IMR-90 (cell line): ENCODE data around the gene COL4A2. TPM values are rescaled to one million over a fixed set of nuclear protein-coding genes. Genes with fewer than 3 reads are reported as not detected.

Source experiments
- ATAC-seq: fragments of 200-7000 bp; cut with Tn5 transposase; 2 replicates; pipeline ENCODE4 v1.9.1; 2020; ENCODE audit warnings: low read depth, mild to moderate bottlenecking, moderate library complexity
- BruUV-seq: library from RNA; stranded (reverse); fragments of 400-500 nt; replicated peaks from 2 replicates; lab custom pipeline; 2021; lab: Mats Ljungman, UMichigan
- CTCF ChIA-PET: fragments of 300-600 bp; formaldehyde crosslinking; extraction: SDS; loops from one replicate; lab custom pipeline; 2021; ENCODE audit warnings: antibody characterized with exemption; lab: Yijun Ruan, JAX
- POLR2A ChIA-PET: fragments of 300-600 bp; sonication (Branson Sonifier 250); formaldehyde crosslinking; loops from one replicate; lab custom pipeline; 2022; ENCODE audit warnings: antibody characterized with exemption; ENCODE audit not compliant: unreplicated experiment; lab: Charles Lee
- DNase-seq: peaks from one replicate; pipeline ENCODE4 v3.0.0; 2013
- H2AFZ ChIP-seq: replicated peaks from 2 replicates; pipeline ENCODE3; 2013; ENCODE audit warnings: low read length, mild to moderate bottlenecking; ENCODE audit not compliant: poor library complexity
- H2AK5ac ChIP-seq: 2 replicates; pipeline ENCODE4 v1.6.1; 2013; ENCODE audit warnings: low read depth, low read length, inconsistent platforms
- H2AK9ac ChIP-seq: replicated peaks from 2 replicates; pipeline ENCODE3; 2013; ENCODE audit warnings: mild to moderate bottlenecking, low read depth, low read length, moderate library complexity; ENCODE audit not compliant: poor library complexity
- H2BK120ac ChIP-seq: 2 replicates; pipeline ENCODE4 v1.6.1; 2013; ENCODE audit warnings: low read depth, low read length, inconsistent platforms
- H2BK15ac ChIP-seq: 3 replicates; pipeline ENCODE4 v1.6.1; 2013; ENCODE audit warnings: low read depth, low read length, inconsistent platforms
- H2BK20ac ChIP-seq: 2 replicates; pipeline ENCODE4 v1.6.1; 2013; ENCODE audit warnings: low read depth, mild to moderate bottlenecking, inconsistent platforms, low read length, moderate library complexity
- H2BK5ac ChIP-seq: 2 replicates; pipeline ENCODE4 v1.6.1; 2013; ENCODE audit warnings: mild to moderate bottlenecking, low read depth, low read length, inconsistent platforms; ENCODE audit not compliant: poor library complexity, severe bottlenecking
- H3K14ac ChIP-seq: replicated peaks from 2 replicates; pipeline ENCODE4 v1.6.1; 2013; ENCODE audit warnings: low read depth, low read length, inconsistent platforms
- H3K18ac ChIP-seq: 2 replicates; pipeline ENCODE4 v1.6.1; 2013; ENCODE audit warnings: low read depth, low read length, control low read depth
- H3K23ac ChIP-seq: 2 replicates; pipeline ENCODE4 v1.6.1; 2013; ENCODE audit warnings: low read depth, low read length, inconsistent platforms
- H3K27ac ChIP-seq: 2 replicates; pipeline ENCODE4 v1.5.1; 2013; ENCODE audit warnings: mild to moderate bottlenecking, control low read depth, low read length; ENCODE audit not compliant: insufficient read depth
- H3K27me3 ChIP-seq: 2 replicates; pipeline ENCODE4 v1.6.1; 2013; ENCODE audit warnings: low read length; ENCODE audit not compliant: control insufficient read depth, insufficient read depth
- H3K36me3 ChIP-seq: 2 replicates; pipeline ENCODE4 v1.6.1; 2013; ENCODE audit warnings: low read length, mixed read lengths; ENCODE audit not compliant: control insufficient read depth, insufficient read depth
- H3K4ac ChIP-seq: 2 replicates; pipeline ENCODE4 v1.6.1; 2013; ENCODE audit warnings: low read depth, low read length, inconsistent platforms
- H3K4me1 ChIP-seq: 2 replicates; pipeline ENCODE4 v1.6.1; 2013; ENCODE audit warnings: low read length, mixed read lengths; ENCODE audit not compliant: control insufficient read depth, insufficient read depth
- H3K4me2 ChIP-seq: 2 replicates; pipeline ENCODE4 v1.6.1; 2013; ENCODE audit warnings: low read depth, mild to moderate bottlenecking, control low read depth, low read length, moderate library complexity
- H3K4me3 ChIP-seq: 2 replicates; pipeline ENCODE4 v1.5.1; 2013; ENCODE audit warnings: low read depth, mild to moderate bottlenecking, control low read depth, low read length, moderate library complexity; ENCODE audit not compliant: insufficient read depth
- H3K56ac ChIP-seq: 2 replicates; pipeline ENCODE4 v1.6.1; 2013; ENCODE audit warnings: low read length, inconsistent platforms; ENCODE audit not compliant: insufficient read depth; ENCODE audit errors: extremely low read depth
- H3K79me1 ChIP-seq, 2 experiments: 2 replicates each; pipeline ENCODE4 v1.6.1; 2013; ENCODE audit warnings: low read length in 2 of 2, inconsistent platforms in 1 of 2, low read depth in 1 of 2
- H3K9ac ChIP-seq: 2 replicates; pipeline ENCODE4 v1.6.1; 2013; ENCODE audit warnings: low read depth, low read length, control low read depth
- H3K9me1 ChIP-seq: 2 replicates; pipeline ENCODE4 v1.6.1; 2013; ENCODE audit warnings: low read length, inconsistent platforms; ENCODE audit not compliant: insufficient read depth
- H3K9me3 ChIP-seq: 2 replicates; pipeline ENCODE4 v1.6.1; 2013; ENCODE audit warnings: low read length; ENCODE audit not compliant: control insufficient read depth, insufficient read depth
- H4K20me1 ChIP-seq: 2 replicates; pipeline ENCODE4 v1.6.1; 2013; ENCODE audit warnings: low read length, inconsistent platforms; ENCODE audit not compliant: insufficient read depth
- H4K5ac ChIP-seq: 2 replicates; pipeline ENCODE4 v1.6.1; 2013; ENCODE audit warnings: mild to moderate bottlenecking, low read depth, low read length, control low read depth
- H4K8ac ChIP-seq, 2 experiments: 2 replicates each; pipeline ENCODE4 v1.6.1; 2013; ENCODE audit warnings: low read depth in 2 of 2, low read length in 2 of 2, control low read depth in 1 of 2, inconsistent platforms in 1 of 2
- H4K91ac ChIP-seq: 2 replicates; pipeline ENCODE4 v1.6.1; 2013; ENCODE audit warnings: low read depth, low read length, inconsistent platforms; ENCODE audit not compliant: insufficient read depth
- CHD1 ChIP-seq: IDR thresholded peaks from 2 replicates; pipeline ENCODE4 v1.6.1; 2012; ENCODE audit warnings: low read depth, low read length, improper control_type of control experiment
- CTCF ChIP-seq: conservative IDR thresholded peaks from 2 replicates; pipeline ENCODE4 v1.5.1; 2012; ENCODE audit warnings: mild to moderate bottlenecking, low read depth, low read length, improper control_type of control experiment
- ELK1 ChIP-seq: fragments of 150-350 bp; IDR thresholded peaks from 2 replicates; pipeline ENCODE4 v1.6.1; 2016; ENCODE audit warnings: low read depth, mild to moderate bottlenecking, low read length, moderate library complexity, borderline replicate concordance
- FOS ChIP-seq: fragments of 150-350 bp; IDR thresholded peaks from 2 replicates; pipeline ENCODE4 v1.6.1; 2016; ENCODE audit warnings: low read depth, low read length
- MAFK ChIP-seq: IDR thresholded peaks from 2 replicates; pipeline ENCODE4 v1.6.1; 2012; ENCODE audit warnings: low read depth, low read length, improper control_type of control experiment
- MAZ ChIP-seq: IDR thresholded peaks from 2 replicates; pipeline ENCODE4 v1.6.1; 2012; ENCODE audit warnings: low read depth, mild to moderate bottlenecking, low read length, improper control_type of control experiment, moderate library complexity, borderline replicate concordance
- MXI1 ChIP-seq: IDR thresholded peaks from 2 replicates; pipeline ENCODE4 v1.6.1; 2012; ENCODE audit warnings: low read depth, mild to moderate bottlenecking, low read length, moderate library complexity, borderline replicate concordance
- NFE2L2 ChIP-seq: fragments of 150-350 bp; IDR thresholded peaks from 2 replicates; pipeline ENCODE4 v1.6.1; 2016; ENCODE audit warnings: low read depth, mild to moderate bottlenecking, low read length
- POLR2A ChIP-seq: IDR thresholded peaks from 2 replicates; pipeline ENCODE4 v1.6.1; 2012; ENCODE audit warnings: mild to moderate bottlenecking, low read depth, low read length
- RAD21 ChIP-seq: IDR thresholded peaks from 2 replicates; pipeline ENCODE4 v1.6.1; 2012; ENCODE audit warnings: low read length, improper control_type of control experiment
- RCOR1 ChIP-seq: IDR thresholded peaks from 2 replicates; pipeline ENCODE4 v1.6.1; 2012; ENCODE audit warnings: mild to moderate bottlenecking, low read length, improper control_type of control experiment; ENCODE audit not compliant: insufficient replicate concordance
- RFX5 ChIP-seq: IDR thresholded peaks from 2 replicates; pipeline ENCODE4 v1.8.0; 2012; ENCODE audit warnings: low read depth, mild to moderate bottlenecking, low read length, moderate library complexity
- SMC3 ChIP-seq: fragments of 150-350 bp; IDR thresholded peaks from 2 replicates; pipeline ENCODE4 v1.6.1; 2016; ENCODE audit warnings: low read depth, mild to moderate bottlenecking, antibody characterized with exemption, low read length, moderate library complexity
- WGBS, 2 experiments: methylation state at CpG; one replicate each; pipeline versions ENCODE4 v1.1.5 to v1.1.7; 2013; ENCODE audit warnings: missing lambda C conversion rate in 2 of 2; ENCODE audit not compliant: insufficient read length in 1 of 2; ENCODE audit errors: extremely low coverage in 2 of 2; 5-methylcytosine and 5-hydroxymethylcytosine counted together
- dilution Hi-C: fragments of 300-500 bp; cut with HindIII; formaldehyde crosslinking; loops from one replicate; pipeline ENCODE4 v1.14.3; 2018; ENCODE audit warnings: low sequenced_read_pairs; ENCODE audit not compliant: unreplicated experiment
- in situ Hi-C: fragments of 300-500 bp; cut with MboI; formaldehyde crosslinking; loops from 3 replicates; pipeline ENCODE4 v1.14.3; 2019; ENCODE audit warnings: low sequenced_read_pairs, inconsistent platforms, mixed read lengths
- intact Hi-C: fragments of 100-400 bp; cut with micrococcal nuclease; formaldehyde crosslinking; loops from 2 replicates; pipeline ENCODE4 v1.10.0; 2022
- polyA plus RNA-seq, 3 experiments: library from polyadenylated mRNA; depleted of rRNA; stranded (reverse); fragments of >200 nt; gene quantifications; 2 replicates each; pipeline ENCODE4 v1.2.3, GENCODE V29; 2012; ENCODE audit warnings: low replicate concordance in 1 of 3
- total RNA-seq: library from RNA; depleted of rRNA; stranded (reverse); fragments of >200 nt; gene quantifications from 2 replicates; pipeline ENCODE4 v1.2.3, GENCODE V29; 2012
- TF ChIP-seq, protein P1 (sequence below): fragments of 150-350 bp; IDR thresholded peaks from 2 replicates; pipeline ENCODE4 v1.6.1; 2017; ENCODE audit warnings: mild to moderate bottlenecking, antibody characterized with exemption, low read length, low read depth

The COL4A2 gene
- total and polyA plus RNA-seq, 2 of the 4 experiments (the other 2 are of a cell fraction) = 90.7 to 457 TPM

DNA sequence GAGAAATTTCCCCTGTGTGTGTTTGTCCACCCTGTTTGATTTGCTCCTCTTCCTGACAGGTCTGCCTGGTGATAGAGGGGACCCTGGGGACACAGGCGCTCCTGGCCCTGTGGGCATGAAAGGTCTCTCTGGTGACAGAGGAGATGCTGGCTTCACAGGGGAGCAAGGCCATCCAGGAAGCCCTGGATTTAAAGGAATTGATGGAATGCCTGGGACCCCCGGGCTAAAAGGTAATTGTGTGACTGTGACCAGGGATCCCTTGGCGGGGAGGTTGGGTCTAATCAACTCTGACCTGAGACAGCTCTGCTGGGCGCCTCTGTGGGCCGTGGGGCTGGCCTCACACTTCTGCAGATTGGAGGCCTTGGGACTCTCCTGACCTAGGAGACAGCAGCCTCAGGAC is 173.1 kb downstream of the COL4A2 start:
- Histone ChIP-seq H2AFZ (no peak overlapping the region), H3K9ac (no peak overlapping the region), H3K4me1 (no peaks in the 10 kb centered on the region; the same call in 1 of the 2 replicates), H3K27me3 (no peaks in the 10 kb centered on the region), H2BK15ac (no peak overlapping the region), H3K4me2 (no peak overlapping the region), H3K18ac (no peak overlapping the region), H3K79me1 (peaks cover 19 to 20% of the 10 kb centered on the region in 2 experiments; a peak in 3 of 4 replicates), H2AK5ac (no peak overlapping the region), H3K4me3 (no peak overlapping the region), H2BK20ac (no peak overlapping the region), H4K5ac (no peak overlapping the region), H3K27ac (no peak overlapping the region), H2BK5ac (no peak overlapping the region), H3K36me3 (peaks cover 77% of the 10 kb centered on the region), H3K4ac (no peak overlapping the region), H3K9me3 (no peaks in the 10 kb centered on the region), H2BK120ac (no peak overlapping the region), H4K8ac (no peak overlapping the region), H2AK9ac (no peak overlapping the region), H3K9me1 (peaks cover 8% of the 10 kb centered on the region; the same call in 1 of the 2 replicates), H3K23ac (no peak overlapping the region), H4K20me1 (peaks cover 9% of the 10 kb centered on the region), H4K91ac (no peak overlapping the region), H3K56ac (no peak overlapping the region), H3K14ac (no peak overlapping the region)
- dilution Hi-C loops (no loop called here), intact Hi-C loops (no loop called here), in situ Hi-C loops (no loop called here)
- CTCF ChIA-PET = no interaction called here
- POLR2A ChIA-PET = no interaction called here
- 100% methylated on average over 1 of the region's 5 CpGs; no CpG with 5 or more reads in 1 of the 2 experiments for WGBS, 2 experiments
- BruUV-seq = no TSS peak
- no peak for ATAC-seq
- DNase-seq = no peak
- TF ChIP-seq, protein P1, sequence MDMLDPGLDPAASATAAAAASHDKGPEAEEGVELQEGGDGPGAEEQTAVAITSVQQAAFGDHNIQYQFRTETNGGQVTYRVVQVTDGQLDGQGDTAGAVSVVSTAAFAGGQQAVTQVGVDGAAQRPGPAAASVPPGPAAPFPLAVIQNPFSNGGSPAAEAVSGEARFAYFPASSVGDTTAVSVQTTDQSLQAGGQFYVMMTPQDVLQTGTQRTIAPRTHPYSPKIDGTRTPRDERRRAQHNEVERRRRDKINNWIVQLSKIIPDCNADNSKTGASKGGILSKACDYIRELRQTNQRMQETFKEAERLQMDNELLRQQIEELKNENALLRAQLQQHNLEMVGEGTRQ = no peak
- no peak for TF ChIP-seq MXI1
- no peak for TF ChIP-seq FOS
- no peak for TF ChIP-seq SMC3
- TF ChIP-seq MAFK = no peak
- TF ChIP-seq CTCF = no peak
- no peak for TF ChIP-seq CHD1
- no peak for TF ChIP-seq ELK1
- no peak for TF ChIP-seq MAZ
- TF ChIP-seq POLR2A = no peak
- TF ChIP-seq RFX5 = no peak
- no peak for TF ChIP-seq NFE2L2
- no peak for TF ChIP-seq RCOR1
- TF ChIP-seq RAD21 = no peak
